Adipocyte (in vitro differentiated cells): Measurements from ENCODE around the gene IL1R2.

Experiments
- DNase-seq: peaks from one replicate; pipeline ENCODE4 v3.0.0-alpha.2; 2015; ENCODE audit warnings: low read depth
- H3K27me3 ChIP-seq: replicated peaks from 2 replicates; pipeline ENCODE4 v1.7.0; 2013; ENCODE audit warnings: mild to moderate bottlenecking, low read length, moderate library complexity; ENCODE audit not compliant: control insufficient read depth, insufficient read depth
- H3K36me3 ChIP-seq: 2 replicates; pipeline ENCODE4 v1.7.0; 2013; ENCODE audit warnings: low read length, mild to moderate bottlenecking, moderate library complexity; ENCODE audit not compliant: control insufficient read depth, insufficient read depth, severe bottlenecking
- H3K4me1 ChIP-seq: 2 replicates; pipeline ENCODE4 v1.7.0; 2013; ENCODE audit warnings: mild to moderate bottlenecking, low read length, moderate library complexity; ENCODE audit not compliant: control insufficient read depth, insufficient read depth
- H3K4me3 ChIP-seq: 2 replicates; pipeline ENCODE4 v1.7.0; 2013; ENCODE audit warnings: mild to moderate bottlenecking, low read length, moderate library complexity
- H3K9ac ChIP-seq: 2 replicates; pipeline ENCODE4 v1.7.0; 2013; ENCODE audit warnings: mild to moderate bottlenecking, low read length, moderate library complexity
- H3K9me3 ChIP-seq: 2 replicates; pipeline ENCODE4 v1.7.0; 2013; ENCODE audit warnings: mild to moderate bottlenecking, low read length, moderate library complexity; ENCODE audit not compliant: control insufficient read depth

The IL1R2 gene

GRCh38 chr2:101986376-101986775 lies 5.4 kb upstream of the IL1R2 start:
- no peak for DNase-seq
- Histone ChIP-seq H3K4me1 (peaks cover 24% of the 10 kb centered on the region), H3K9me3 (no peaks in the 10 kb centered on the region), H3K4me3 (no peak overlapping the region), H3K36me3 (no peaks in the 10 kb centered on the region), H3K27me3 (peaks cover under 1% of the 10 kb centered on the region), H3K9ac (no peak overlapping the region)

- H3K4me1 ChIP-seq, result peaks cover 24% of the 10 kb centered on the region
- H3K9ac ChIP-seq, result no peak overlapping the region
- H3K36me3 ChIP-seq, result no peaks in the 10 kb centered on the region
- no peak overlapping the region for H3K4me3 ChIP-seq
- peaks cover 7% of the 10 kb centered on the region for H3K27me3 ChIP-seq
- no peak for DNase-seq
- H3K9me3 ChIP-seq, result no peaks in the 10 kb centered on the region
Observed at GRCh38 chr2:101986804-101987740, 4.7 kb upstream of the IL1R2 start.

GRCh38 chr2:101987832-101988231 lies 3.9 kb upstream of the IL1R2 start:
- H3K9me3 ChIP-seq, result no peaks in the 10 kb centered on the region
- H3K36me3 ChIP-seq, result no peaks in the 10 kb centered on the region
- no peak for DNase-seq
- H3K27me3 ChIP-seq, result peaks cover 15% of the 10 kb centered on the region
- H3K4me3 ChIP-seq, result no peak overlapping the region
- no peak overlapping the region for H3K9ac ChIP-seq
- peaks cover 24% of the 10 kb centered on the region for H3K4me1 ChIP-seq

- Histone ChIP-seq H3K4me1 (peaks cover 17% of the 10 kb centered on the region), H3K27me3 (peaks cover 22% of the 10 kb centered on the region), H3K9me3 (no peaks in the 10 kb centered on the region), H3K4me3 (no peak overlapping the region), H3K36me3 (no peaks in the 10 kb centered on the region), H3K9ac (no peak overlapping the region)
- DNase-seq, result no peak
Observed at GRCh38 chr2:101988541-101988940, 3.2 kb upstream of the IL1R2 start.

GRCh38 chr2:101989740-101990460 lies 1.9 kb upstream of the IL1R2 start:
- Histone ChIP-seq H3K4me3 (no peak overlapping the region), H3K27me3 (peaks cover 26% of the 10 kb centered on the region), H3K36me3 (no peaks in the 10 kb centered on the region), H3K4me1 (peaks cover 11% of the 10 kb centered on the region), H3K9me3 (no peaks in the 10 kb centered on the region), H3K9ac (no peak overlapping the region)
- DNase-seq, result no peak

GRCh38 chr2:101993772-101994171 lies 2.0 kb downstream of the IL1R2 start:
- DNase-seq, result no peak
- peaks cover 9% of the 10 kb centered on the region for H3K4me1 ChIP-seq
- H3K9ac ChIP-seq, result no peak overlapping the region
- no peak overlapping the region for H3K4me3 ChIP-seq
- H3K9me3 ChIP-seq, result no peaks in the 10 kb centered on the region
- H3K27me3 ChIP-seq, result peaks cover 37% of the 10 kb centered on the region
- no peaks in the 10 kb centered on the region for H3K36me3 ChIP-seq

- Histone ChIP-seq H3K27me3 (peaks cover 37% of the 10 kb centered on the region), H3K4me1 (no peaks in the 10 kb centered on the region), H3K36me3 (no peaks in the 10 kb centered on the region), H3K9ac (no peak overlapping the region), H3K9me3 (no peaks in the 10 kb centered on the region), H3K4me3 (no peak overlapping the region)
- DNase-seq, result no peak
Observed at GRCh38 chr2:101995019-101995418, 3.3 kb downstream of the IL1R2 start.

GRCh38 chr2:101995804-101996203 lies 4.0 kb downstream of the IL1R2 start:
- no peak for DNase-seq
- Histone ChIP-seq H3K27me3 (peaks cover 37% of the 10 kb centered on the region), H3K9ac (no peak overlapping the region), H3K36me3 (no peaks in the 10 kb centered on the region), H3K4me1 (no peaks in the 10 kb centered on the region), H3K9me3 (no peaks in the 10 kb centered on the region), H3K4me3 (no peak overlapping the region)

- Histone ChIP-seq H3K4me3 (no peak overlapping the region), H3K4me1 (no peaks in the 10 kb centered on the region)
Observed at GRCh38 chr2:101998556-101998895, 6.8 kb downstream of the IL1R2 start.

GRCh38 chr2:101998896-101999789 lies 7.4 kb downstream of the IL1R2 start:
- peaks cover 2% of the 10 kb centered on the region for H3K4me1 ChIP-seq
- H3K9ac ChIP-seq, result no peak overlapping the region
- no peak overlapping the region for H3K4me3 ChIP-seq
- peaks cover 14% of the 10 kb centered on the region for H3K27me3 ChIP-seq
- DNase-seq, result no peak
- H3K9me3 ChIP-seq, result no peaks in the 10 kb centered on the region
- H3K36me3 ChIP-seq, result no peaks in the 10 kb centered on the region

More at GRCh38 chr2:101998556-101998895, 6.8 kb downstream of the IL1R2 start:
- no peak for DNase-seq
- H3K27me3 ChIP-seq, result peaks cover 16% of the 10 kb centered on the region
- no peaks in the 10 kb centered on the region for H3K9me3 ChIP-seq
- H3K36me3 ChIP-seq, result no peaks in the 10 kb centered on the region
- no peak overlapping the region for H3K9ac ChIP-seq

GRCh38 chr2:102000012-102000411 lies 8.3 kb downstream of the IL1R2 start:
- H3K9me3 ChIP-seq, result no peaks in the 10 kb centered on the region
- H3K36me3 ChIP-seq, result no peaks in the 10 kb centered on the region
- peaks cover 11% of the 10 kb centered on the region for H3K4me1 ChIP-seq
- no peak overlapping the region for H3K4me3 ChIP-seq
- peaks cover 11% of the 10 kb centered on the region for H3K27me3 ChIP-seq
- H3K9ac ChIP-seq, result no peak overlapping the region
- no peak for DNase-seq
